OCI-LY1 (cell line): ENCODE measurements around the gene AP1M1.

ENCODE experiments used
- EZH2 ChIP-seq: fragments of 200-600 bp; sonication (generic), shearing (Covaris generic); IDR thresholded peaks from 2 replicates; pipeline ENCODE4 v1.8.0; 2017; ENCODE audit warnings: borderline replicate concordance, mixed run types, mild to moderate bottlenecking, antibody characterized with exemption, low read length, moderate library complexity, mixed read lengths
- TF ChIP-seq, protein P1 (sequence below): fragments of 200-600 bp; sonication (generic), shearing (Covaris generic); IDR thresholded peaks from 2 replicates; pipeline ENCODE4 v1.5.1; 2017; ENCODE audit warnings: mild to moderate bottlenecking, antibody characterized with exemption, low read length, moderate library complexity, mixed read lengths

DNA sequence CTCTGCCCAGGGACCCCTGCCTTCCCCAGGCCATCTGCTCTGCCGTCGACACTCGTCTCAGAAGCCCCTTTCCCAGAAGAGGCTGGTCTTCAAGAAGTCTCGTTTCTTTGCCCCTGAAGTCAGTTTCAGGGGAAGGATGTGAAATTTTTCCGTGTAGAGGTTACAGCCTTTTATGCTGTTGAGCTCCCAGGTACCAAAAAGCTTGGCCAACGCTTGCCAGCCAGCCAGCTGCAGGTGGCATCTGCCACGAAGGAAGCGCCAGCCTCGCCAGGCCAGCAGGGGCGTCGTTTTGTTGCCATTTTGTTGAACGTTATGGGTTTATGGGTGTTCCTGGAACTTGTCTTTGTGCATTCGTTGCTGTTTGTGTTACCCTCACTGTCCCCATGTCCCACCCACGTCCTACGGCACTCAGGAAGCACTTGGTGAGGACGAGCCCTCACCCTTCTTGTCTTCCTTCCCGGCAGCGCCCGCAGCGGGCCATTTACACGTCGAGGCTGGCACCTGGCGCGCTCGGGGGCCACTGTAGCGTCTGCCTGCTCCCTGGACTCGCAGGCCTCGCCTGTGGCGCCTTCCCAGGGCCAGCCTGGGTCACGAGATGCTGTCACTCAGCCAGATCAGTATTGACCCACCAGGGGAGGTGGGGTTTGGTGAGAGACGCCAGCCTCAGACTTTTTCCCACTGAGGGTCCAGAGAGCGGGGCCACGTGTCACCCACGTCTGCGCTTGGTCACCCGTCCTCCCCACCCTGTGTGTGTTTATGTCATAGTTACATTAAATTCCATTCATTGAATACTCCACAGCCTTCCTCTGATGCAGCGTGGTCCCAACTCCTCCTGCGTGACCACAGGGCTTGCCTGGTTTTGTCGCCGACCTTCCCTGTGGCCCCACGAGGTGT is 37.1 kb downstream of the AP1M1 start:
- TF ChIP-seq, protein P1, sequence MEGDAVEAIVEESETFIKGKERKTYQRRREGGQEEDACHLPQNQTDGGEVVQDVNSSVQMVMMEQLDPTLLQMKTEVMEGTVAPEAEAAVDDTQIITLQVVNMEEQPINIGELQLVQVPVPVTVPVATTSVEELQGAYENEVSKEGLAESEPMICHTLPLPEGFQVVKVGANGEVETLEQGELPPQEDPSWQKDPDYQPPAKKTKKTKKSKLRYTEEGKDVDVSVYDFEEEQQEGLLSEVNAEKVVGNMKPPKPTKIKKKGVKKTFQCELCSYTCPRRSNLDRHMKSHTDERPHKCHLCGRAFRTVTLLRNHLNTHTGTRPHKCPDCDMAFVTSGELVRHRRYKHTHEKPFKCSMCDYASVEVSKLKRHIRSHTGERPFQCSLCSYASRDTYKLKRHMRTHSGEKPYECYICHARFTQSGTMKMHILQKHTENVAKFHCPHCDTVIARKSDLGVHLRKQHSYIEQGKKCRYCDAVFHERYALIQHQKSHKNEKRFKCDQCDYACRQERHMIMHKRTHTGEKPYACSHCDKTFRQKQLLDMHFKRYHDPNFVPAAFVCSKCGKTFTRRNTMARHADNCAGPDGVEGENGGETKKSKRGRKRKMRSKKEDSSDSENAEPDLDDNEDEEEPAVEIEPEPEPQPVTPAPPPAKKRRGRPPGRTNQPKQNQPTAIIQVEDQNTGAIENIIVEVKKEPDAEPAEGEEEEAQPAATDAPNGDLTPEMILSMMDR: no peak
- TF ChIP-seq EZH2: no peak
